K562 (cell line): ENCODE data around the gene LRRC37A3.
"Not testable (repeated sequence)": the region's sequence is repeated elsewhere in the genome, so short reads cannot be mapped to it uniquely, and the experiment has no call there.

Source experiments
- ELF4 ChIP-seq: fragments of 450-650 bp; formaldehyde crosslinking; IDR thresholded peaks from 2 replicates; pipeline ENCODE4 v1.4.0; 2022; ENCODE audit warnings: missing genetic modification characterization
- RCOR1 ChIP-seq, 2 experiments: IDR thresholded peaks; 2 replicates each; pipeline ENCODE4 v1.6.1; 2012; ENCODE audit warnings: low read depth in 2 of 2, low read length in 2 of 2, borderline replicate concordance in 1 of 2, improper control_type of control experiment in 1 of 2
- ZBTB8A ChIP-seq: fragments of 450-650 bp; IDR thresholded peaks from 2 replicates; pipeline ENCODE4 v1.6.1; 2018; ENCODE audit warnings: mild to moderate bottlenecking, moderate library complexity; ENCODE audit not compliant: partially characterized antibody

GRCh38 chr17:64846892-64847291 lies 72.4 kb downstream of the LRRC37A3 start:
- not testable (repeated sequence) for TF ChIP-seq ELF4; ZBTB8A; RCOR1 (IDR thresholded peaks at IDR 0.05; ENCODE audit: borderline replicate concordance in 1 of 2, low read depth in 2 of 2, low read length in 2 of 2)
